HepG2 (cell line): ENCODE data around the gene EVL. TPM values are rescaled to one million over a fixed set of nuclear protein-coding genes. Genes with fewer than 3 reads are reported as not detected.
A peak's percentile ranks its signal among the peaks of the same experiment; 100 is the strongest.

Source experiments
- ATAC-seq: fragments of 200-7000 bp; cut with Tn5 transposase; 3 replicates; pipeline ENCODE4 v1.9.1; 2020; ENCODE audit warnings: mild to moderate bottlenecking, moderate library complexity
- BruUV-seq: library from RNA; stranded (reverse); fragments of 400-500 nt; replicated peaks from 2 replicates; lab custom pipeline; 2021; lab: Mats Ljungman, UMichigan
- CTCF ChIA-PET: fragments of 300-600 bp; formaldehyde crosslinking; extraction: SDS; loops from one replicate; lab custom pipeline; 2021; ENCODE audit warnings: low total read pairs, inconsistent platforms, low intra/inter-chr PET ratio; lab: Yijun Ruan, JAX
- POLR2A ChIA-PET: fragments of 350-600 bp; sonication (Branson Sonifier 250); formaldehyde crosslinking; loops from one replicate; lab custom pipeline; 2020; ENCODE audit warnings: antibody characterized with exemption, inconsistent platforms; lab: Yijun Ruan, JAX
- DNase-seq: peaks from one replicate; pipeline ENCODE4 v3.0.0-alpha.2; 2015; ENCODE audit warnings: low spot score
- FAIRE-seq: peaks from 3 replicates; lab custom pipeline; 2011; peaks lifted over from hg19 to GRCh38; lab: Jason Lieb, UNC
- H2AFZ ChIP-seq: one replicate; pipeline ENCODE4 v1.6.1; 2011; ENCODE audit warnings: low read length, inconsistent platforms
- H3K27ac ChIP-seq: fragments of 300-600 bp; 3 replicates; pipeline ENCODE4 v1.8.0; 2011; ENCODE audit warnings: mixed run types, mild to moderate bottlenecking, mixed read lengths, low read length, inconsistent platforms; ENCODE audit not compliant: insufficient read depth; ENCODE audit errors: extremely low read length
- H3K27me3 ChIP-seq, 2 experiments: fragments of 200-600 bp in 1 of 2; 2 replicates in 1 of 2; 3 replicates in 1 of 2; pipeline versions ENCODE4 v1.6.0 to v1.8.0; 2011; ENCODE audit warnings: low read length in 2 of 2, mild to moderate bottlenecking in 2 of 2, moderate library complexity in 2 of 2, inconsistent platforms in 1 of 2; ENCODE audit not compliant: insufficient read depth in 2 of 2, control insufficient read depth in 1 of 2
- H3K36me3 ChIP-seq, 2 experiments: fragments of 200-600 bp in 1 of 2; replicated peaks in 1 of 2; 2 replicates in 1 of 2; 3 replicates in 1 of 2; pipeline versions ENCODE4 v1.5.1 to v1.8.0; 2011; ENCODE audit warnings: low read length in 2 of 2, inconsistent platforms in 1 of 2; ENCODE audit not compliant: insufficient read depth in 2 of 2, control insufficient read depth in 1 of 2
- H3K4me1 ChIP-seq: 2 replicates; pipeline ENCODE4 v1.5.1; 2012; ENCODE audit warnings: low read length, inconsistent platforms; ENCODE audit not compliant: insufficient read depth
- H3K4me2 ChIP-seq: 2 replicates; pipeline ENCODE4 v1.6.0; 2011; ENCODE audit warnings: low read depth, low read length, inconsistent platforms
- H3K4me3 ChIP-seq, 3 experiments: fragments of 200-600 bp in 1 of 3; sonication (generic), shearing (Covaris generic) in 1 of 3; replicated peaks in 1 of 3; 2 replicates each; pipeline ENCODE4 v1.5.1; 2011 to 2016; ENCODE audit warnings: low read length in 3 of 3, inconsistent platforms in 2 of 3, low read depth in 2 of 3, mild to moderate bottlenecking in 2 of 3, control low read depth in 1 of 3, mixed read lengths in 1 of 3; ENCODE audit not compliant: insufficient read depth in 1 of 3
- H3K79me2 ChIP-seq: one replicate; pipeline ENCODE4 v1.6.1; 2011; ENCODE audit warnings: low read length, inconsistent platforms; ENCODE audit not compliant: insufficient read depth
- H3K9ac ChIP-seq: 2 replicates; pipeline ENCODE4 v1.6.0; 2011; ENCODE audit warnings: mild to moderate bottlenecking, low read depth, low read length, inconsistent platforms; ENCODE audit not compliant: insufficient read depth
- H3K9me3 ChIP-seq: 2 replicates; pipeline ENCODE4 v1.5.1; 2012; ENCODE audit warnings: mild to moderate bottlenecking, low read length
- H4K20me1 ChIP-seq: 2 replicates; pipeline ENCODE4 v1.6.0; 2011; ENCODE audit warnings: inconsistent platforms, mild to moderate bottlenecking, low read length, moderate library complexity; ENCODE audit not compliant: insufficient read depth
- ATF6 ChIP-seq: sonication (generic); formaldehyde crosslinking; conservative IDR thresholded peaks from 2 replicates; pipeline ENCODE4 v1.4.0; 2020; ENCODE audit warnings: missing genetic modification reagents
- CEBPB ChIP-seq: IDR thresholded peaks from 2 replicates; pipeline ENCODE4 v1.6.1; 2011; ENCODE audit warnings: low read depth, low read length, improper control_type of control experiment, borderline replicate concordance
- CEBPG ChIP-seq: IDR thresholded peaks from 2 replicates; pipeline ENCODE4 v1.6.1; 2016
- GTF3A ChIP-seq: sonication (generic); formaldehyde crosslinking; conservative IDR thresholded peaks from 2 replicates; pipeline ENCODE4 v1.4.0; 2020; ENCODE audit warnings: mild to moderate bottlenecking, missing genetic modification reagents
- HCFC1 ChIP-seq: fragments of 150-350 bp; IDR thresholded peaks from 2 replicates; pipeline ENCODE4 v1.6.1; 2014; ENCODE audit warnings: low read depth, low read length
- KDM3A ChIP-seq: IDR thresholded peaks from 2 replicates; pipeline ENCODE4 v1.6.1; 2018; ENCODE audit warnings: low read depth, missing compliant biosample characterization
- PBX3 ChIP-seq: sonication (generic); formaldehyde crosslinking; IDR thresholded peaks from 2 replicates; pipeline ENCODE4 v1.8.1; 2023; ENCODE audit warnings: missing genetic modification reagents, inconsistent platforms, borderline replicate concordance
- TCF7L2 ChIP-seq: IDR thresholded peaks from 2 replicates; pipeline ENCODE4 v1.6.1; 2011; ENCODE audit warnings: mild to moderate bottlenecking, low read depth, low read length, moderate library complexity
- ZNF639 ChIP-seq: conservative IDR thresholded peaks from 2 replicates; pipeline ENCODE4 v1.6.1; 2018; ENCODE audit warnings: missing genetic modification reagents
- ZNF746 ChIP-seq: sonication (generic); formaldehyde crosslinking; IDR thresholded peaks from 2 replicates; pipeline ENCODE4 v1.8.0; 2022; ENCODE audit warnings: mild to moderate bottlenecking, missing genetic modification reagents
- WGBS: methylation state at CpG from one replicate; pipeline ENCODE4 v1.1.6; 2017; ENCODE audit warnings: low lambda C conversion rate; 5-methylcytosine and 5-hydroxymethylcytosine counted together
- in situ Hi-C: cut with HindIII; loops from 2 replicates; pipeline ENCODE4 v1.10.0; 2017; ENCODE audit warnings: low pct_unique_long_range_greater_than_20kb; ENCODE audit not compliant: extremely low pct_ligation_motif_present
- intact Hi-C: fragments of 100-400 bp; cut with micrococcal nuclease; formaldehyde crosslinking; loops from one replicate; pipeline ENCODE4 v1.10.0; 2022; ENCODE audit not compliant: unreplicated experiment
- polyA plus RNA-seq, 8 experiments: library from polyadenylated mRNA; depleted of rRNA in 3 of 8; stranded (reverse) in 7 of 8; unstranded in 1 of 8; fragments of >200 nt; fragmentation: Illumina TruSeq in 4 of 8; extraction: Trizol in 4 of 8; gene quantifications; 2 replicates each; pipeline versions ENCODE4 v1.2.1 to v1.2.3, GENCODE V29; 2011 to 2016; ENCODE audit warnings: low read depth in 4 of 8, missing spikeins in 1 of 8, mixed read lengths in 1 of 8; ENCODE audit not compliant: insufficient read depth in 1 of 8
- total RNA-seq, 5 experiments: library from RNA; depleted of rRNA; stranded (reverse); fragments of >200 nt; fragmentation: Illumina TruSeq; extraction: Trizol; gene quantifications; 2 replicates each; pipeline ENCODE4 v1.2.3, GENCODE V29; 2016; ENCODE audit warnings: low read depth in 1 of 5
- TF ChIP-seq, protein P1 (sequence below): sonication (generic); formaldehyde crosslinking; IDR thresholded peaks from 2 replicates; pipeline ENCODE4 v1.5.1; 2020; ENCODE audit warnings: mild to moderate bottlenecking, missing genetic modification reagents, moderate library complexity
- TF ChIP-seq, protein P2 (sequence below): sonication (generic); formaldehyde crosslinking; IDR thresholded peaks from 2 replicates; pipeline ENCODE4 v1.4.0; 2020; ENCODE audit warnings: low read depth, mild to moderate bottlenecking, missing genetic modification reagents

Gene EVL
- total and polyA plus RNA-seq, 2 of the 13 experiments (the other 11 are each of a cell fraction or from before 2014, with no cell fraction given): 15.1 to 31.2 TPM

DNA sequence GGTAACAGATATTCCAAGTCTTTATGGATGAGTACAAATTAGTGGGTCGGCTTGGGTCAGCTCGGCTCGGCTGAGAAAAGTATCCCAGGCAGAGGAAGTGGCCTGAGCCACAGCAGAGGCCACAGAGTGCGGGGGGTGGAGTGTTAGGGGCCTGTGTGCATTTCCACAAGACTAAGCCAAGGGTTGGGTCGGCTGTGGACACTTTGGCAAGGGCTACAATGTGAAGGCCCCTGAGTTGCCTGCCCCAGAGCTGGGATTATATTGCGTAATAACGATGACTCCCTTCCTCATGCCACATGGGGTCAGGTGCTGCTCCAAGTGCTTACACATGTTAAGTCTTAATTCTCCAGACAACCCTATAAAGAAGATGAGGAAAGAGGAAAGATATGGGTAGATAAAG lies 11.4 kb downstream of the EVL start:
- BruUV-seq: no TSS peak
- 93% methylated on average over 7 of the region's 7 CpGs for WGBS
- Histone ChIP-seq H4K20me1 (no peaks in the 10 kb centered on the region), H3K36me3 (no peaks in the 10 kb centered on the region), H3K27ac (no peak overlapping the region), H3K4me2 (no peak overlapping the region), H3K4me1 (no peaks in the 10 kb centered on the region), H3K27me3 (no peaks in the 10 kb centered on the region), H3K4me3 (no peak overlapping the region), H3K9me3 (no peaks in the 10 kb centered on the region), H3K9ac (no peak overlapping the region), H2AFZ (no peak overlapping the region), H3K79me2 (no peaks in the 10 kb centered on the region)
- POLR2A ChIA-PET: no interaction called here
- FAIRE-seq (no peak), DNase-seq (no peak), ATAC-seq (no peak)
- intact Hi-C loops: no loop called here
- TF ChIP-seq TCF7L2 (no peak), CEBPG (peak; percentile 68), ZNF746 (CRISPR knock-in tag) (no peak), KDM3A (CRISPR knock-in tag) (no peak), ATF6 (no peak), PBX3 (CRISPR knock-in tag) (no peak), ZNF639 (CRISPR knock-in tag) (no peak), HCFC1 (no peak), CEBPB (peak; percentile 96), GTF3A (CRISPR knock-in tag) (no peak)
- TF ChIP-seq, protein P1, sequence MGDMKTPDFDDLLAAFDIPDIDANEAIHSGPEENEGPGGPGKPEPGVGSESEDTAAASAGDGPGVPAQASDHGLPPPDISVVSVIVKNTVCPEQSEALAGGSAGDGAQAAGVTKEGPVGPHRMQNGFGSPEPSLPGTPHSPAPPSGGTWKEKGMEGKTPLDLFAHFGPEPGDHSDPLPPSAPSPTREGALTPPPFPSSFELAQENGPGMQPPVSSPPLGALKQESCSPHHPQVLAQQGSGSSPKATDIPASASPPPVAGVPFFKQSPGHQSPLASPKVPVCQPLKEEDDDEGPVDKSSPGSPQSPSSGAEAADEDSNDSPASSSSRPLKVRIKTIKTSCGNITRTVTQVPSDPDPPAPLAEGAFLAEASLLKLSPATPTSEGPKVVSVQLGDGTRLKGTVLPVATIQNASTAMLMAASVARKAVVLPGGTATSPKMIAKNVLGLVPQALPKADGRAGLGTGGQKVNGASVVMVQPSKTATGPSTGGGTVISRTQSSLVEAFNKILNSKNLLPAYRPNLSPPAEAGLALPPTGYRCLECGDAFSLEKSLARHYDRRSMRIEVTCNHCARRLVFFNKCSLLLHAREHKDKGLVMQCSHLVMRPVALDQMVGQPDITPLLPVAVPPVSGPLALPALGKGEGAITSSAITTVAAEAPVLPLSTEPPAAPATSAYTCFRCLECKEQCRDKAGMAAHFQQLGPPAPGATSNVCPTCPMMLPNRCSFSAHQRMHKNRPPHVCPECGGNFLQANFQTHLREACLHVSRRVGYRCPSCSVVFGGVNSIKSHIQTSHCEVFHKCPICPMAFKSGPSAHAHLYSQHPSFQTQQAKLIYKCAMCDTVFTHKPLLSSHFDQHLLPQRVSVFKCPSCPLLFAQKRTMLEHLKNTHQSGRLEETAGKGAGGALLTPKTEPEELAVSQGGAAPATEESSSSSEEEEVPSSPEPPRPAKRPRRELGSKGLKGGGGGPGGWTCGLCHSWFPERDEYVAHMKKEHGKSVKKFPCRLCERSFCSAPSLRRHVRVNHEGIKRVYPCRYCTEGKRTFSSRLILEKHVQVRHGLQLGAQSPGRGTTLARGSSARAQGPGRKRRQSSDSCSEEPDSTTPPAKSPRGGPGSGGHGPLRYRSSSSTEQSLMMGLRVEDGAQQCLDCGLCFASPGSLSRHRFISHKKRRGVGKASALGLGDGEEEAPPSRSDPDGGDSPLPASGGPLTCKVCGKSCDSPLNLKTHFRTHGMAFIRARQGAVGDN (CRISPR knock-in tag): no peak
- TF ChIP-seq, protein P2, sequence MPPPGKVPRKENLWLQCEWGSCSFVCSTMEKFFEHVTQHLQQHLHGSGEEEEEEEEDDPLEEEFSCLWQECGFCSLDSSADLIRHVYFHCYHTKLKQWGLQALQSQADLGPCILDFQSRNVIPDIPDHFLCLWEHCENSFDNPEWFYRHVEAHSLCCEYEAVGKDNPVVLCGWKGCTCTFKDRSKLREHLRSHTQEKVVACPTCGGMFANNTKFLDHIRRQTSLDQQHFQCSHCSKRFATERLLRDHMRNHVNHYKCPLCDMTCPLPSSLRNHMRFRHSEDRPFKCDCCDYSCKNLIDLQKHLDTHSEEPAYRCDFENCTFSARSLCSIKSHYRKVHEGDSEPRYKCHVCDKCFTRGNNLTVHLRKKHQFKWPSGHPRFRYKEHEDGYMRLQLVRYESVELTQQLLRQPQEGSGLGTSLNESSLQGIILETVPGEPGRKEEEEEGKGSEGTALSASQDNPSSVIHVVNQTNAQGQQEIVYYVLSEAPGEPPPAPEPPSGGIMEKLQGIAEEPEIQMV (CRISPR knock-in tag): no peak
- in situ Hi-C loops: no loop called here
- CTCF ChIA-PET: no interaction called here
